GM23338 (cell line): Measurements from ENCODE around the gene GPRASP2. TPM values are rescaled to one million over a fixed set of nuclear protein-coding genes. Genes with fewer than 3 reads are reported as not detected.

ENCODE experiments used
- ATAC-seq: fragments of 200-7000 bp; cut with Tn5 transposase; 3 replicates; pipeline ENCODE4 v1.9.1; 2020
- DNase-seq: peaks from one replicate; pipeline ENCODE4 v3.0.0-alpha.2; 2015; ENCODE audit warnings: low spot score
- H2AFZ ChIP-seq: fragments of 200-600 bp; sonication (generic); 2 replicates; pipeline ENCODE4 v1.8.0; 2016; ENCODE audit warnings: antibody characterized with exemption, mild to moderate bottlenecking, moderate library complexity
- H3F3A ChIP-seq: fragments of 200-600 bp; sonication (generic); replicated peaks from 2 replicates; pipeline ENCODE4 v1.8.0; 2017; ENCODE audit warnings: antibody characterized with exemption, mixed run types, low read depth
- H3K27ac ChIP-seq: fragments of 200-600 bp; sonication (generic); 2 replicates; pipeline ENCODE4 v1.6.1; 2016; ENCODE audit warnings: low read depth
- H3K27me3 ChIP-seq: fragments of 200-600 bp; sonication (generic); 2 replicates; pipeline ENCODE4 v1.8.0; 2016; ENCODE audit warnings: mild to moderate bottlenecking, mixed run types, moderate library complexity; ENCODE audit not compliant: insufficient read depth
- H3K36me3 ChIP-seq: fragments of 200-600 bp; sonication (generic); 2 replicates; pipeline ENCODE4 v1.8.0; 2016; ENCODE audit warnings: mild to moderate bottlenecking; ENCODE audit not compliant: insufficient read depth
- H3K4me1 ChIP-seq: fragments of 200-600 bp; sonication (generic); 2 replicates; pipeline ENCODE4 v1.8.0; 2016; ENCODE audit warnings: mild to moderate bottlenecking, moderate library complexity; ENCODE audit not compliant: insufficient read depth
- H3K4me2 ChIP-seq: fragments of 200-600 bp; sonication (generic); 2 replicates; pipeline ENCODE4 v1.7.1; 2017; ENCODE audit warnings: mixed run types
- H3K4me3 ChIP-seq: fragments of 200-600 bp; sonication (generic); 2 replicates; pipeline ENCODE4 v1.6.1; 2016; ENCODE audit warnings: mixed run types
- H3K79me2 ChIP-seq: fragments of 200-600 bp; sonication (generic); replicated peaks from 2 replicates; pipeline ENCODE4 v1.8.0; 2017; ENCODE audit warnings: mild to moderate bottlenecking; ENCODE audit not compliant: insufficient read depth
- H3K9me2 ChIP-seq: fragments of 200-600 bp; sonication (generic); 2 replicates; pipeline ENCODE4 v1.8.0; 2017; ENCODE audit not compliant: insufficient read depth
- H4K20me1 ChIP-seq: fragments of 200-600 bp; sonication (generic); replicated peaks from 2 replicates; pipeline ENCODE4 v1.8.0; 2017; ENCODE audit warnings: mild to moderate bottlenecking; ENCODE audit not compliant: insufficient read depth
- H3K27ac Mint-ChIP-seq: 2 replicates; pipeline ENCODE4 v1.8.0; 2020; ENCODE audit warnings: inconsistent platforms, mild to moderate bottlenecking, moderate library complexity, mixed read lengths
- H3K27me3 Mint-ChIP-seq: 3 replicates; pipeline ENCODE4 v1.8.0; 2022; ENCODE audit warnings: low read depth, mild to moderate bottlenecking, moderate library complexity, mixed read lengths, inconsistent platforms; ENCODE audit not compliant: insufficient read depth, poor library complexity
- H3K36me3 Mint-ChIP-seq: 3 replicates; pipeline ENCODE4 v1.8.0; 2021; ENCODE audit warnings: low read depth, mild to moderate bottlenecking, inconsistent platforms, moderate library complexity, mixed read lengths
- H3K4me1 Mint-ChIP-seq: 3 replicates; pipeline ENCODE4 v1.8.0; 2020; ENCODE audit warnings: mild to moderate bottlenecking, inconsistent platforms, mixed read lengths
- H3K4me3 Mint-ChIP-seq: 3 replicates; pipeline ENCODE4 v1.8.0; 2021; ENCODE audit warnings: moderate library complexity, mild to moderate bottlenecking, inconsistent platforms, mixed read lengths
- H3K9me3 Mint-ChIP-seq: 3 replicates; pipeline ENCODE4 v1.8.0; 2020; ENCODE audit warnings: moderate library complexity, mild to moderate bottlenecking, inconsistent platforms, mixed read lengths
- CREB1 ChIP-seq: fragments of 250-450 bp; sonication (Bioruptor Pico); IDR thresholded peaks from 2 replicates; pipeline ENCODE4 v1.5.0; 2020; ENCODE audit warnings: low read depth, mild to moderate bottlenecking, moderate library complexity
- ETS1 ChIP-seq: IDR thresholded peaks from 2 replicates; pipeline ENCODE4 v1.6.1; 2016; ENCODE audit warnings: antibody characterized with exemption
- EZH2 ChIP-seq: fragments of 200-600 bp; sonication (generic); IDR thresholded peaks from one replicate; pipeline ENCODE4 v1.8.0; 2017; ENCODE audit warnings: antibody characterized with exemption, mild to moderate bottlenecking, low read depth; ENCODE audit not compliant: unreplicated experiment
- EZH2phosphoT487 ChIP-seq: fragments of 200-600 bp; sonication (generic); IDR thresholded peaks from one replicate; pipeline ENCODE4 v1.8.1; 2018; ENCODE audit warnings: antibody characterized with exemption; ENCODE audit not compliant: unreplicated experiment
- NANOG ChIP-seq: IDR thresholded peaks from 2 replicates; pipeline ENCODE4 v1.6.1; 2016; ENCODE audit warnings: antibody characterized with exemption, borderline replicate concordance
- POLR2AphosphoS5 ChIP-seq: IDR thresholded peaks from 2 replicates; pipeline ENCODE4 v1.6.1; 2016; ENCODE audit warnings: antibody characterized with exemption, low read depth
- STAT1 ChIP-seq: IDR thresholded peaks from one replicate; pipeline ENCODE4 v1.6.1; 2016; ENCODE audit warnings: antibody characterized with exemption; ENCODE audit not compliant: unreplicated experiment
- ZNF331 ChIP-seq: fragments of 250-450 bp; sonication (Bioruptor Pico); IDR thresholded peaks from 2 replicates; pipeline ENCODE4 v1.5.0; 2020; ENCODE audit warnings: low read depth, mild to moderate bottlenecking, moderate library complexity
- polyA plus RNA-seq: library from polyadenylated mRNA; unstranded; fragments of >200 nt; fragmentation: Nextera tagmentation; extraction: Ambion mirVana; gene quantifications from 2 replicates; pipeline ENCODE4 v1.2.1, GENCODE V29; 2016
- total RNA-seq: library from RNA; depleted of rRNA; stranded (reverse); fragments of >200 nt; shearing (Covaris generic); gene quantifications from 2 replicates; pipeline ENCODE4 v1.2.3, GENCODE V29; 2014
- TF ChIP-seq, protein P1 (sequence below), 2 experiments: fragments of 200-600 bp in 1 of 2; sonication (generic) in 1 of 2; conservative IDR thresholded peaks; 2 replicates each; pipeline versions ENCODE4 v1.5.1 to v1.6.1; 2016 to 2017; ENCODE audit warnings: antibody characterized with exemption in 2 of 2, low read depth in 2 of 2, mild to moderate bottlenecking in 2 of 2, moderate library complexity in 1 of 2

Gene GPRASP2
- total and polyA plus RNA-seq, 2 experiments from 2014 or later: 4.9 to 22.4 TPM

- Histone ChIP-seq H3K79me2 (no peaks in the 10 kb centered on the region), H3K27ac (no peak overlapping the region), H2AFZ (no peak overlapping the region), H3K4me1 (peaks cover 7% of the 10 kb centered on the region; the same call in 1 of the 2 replicates), H4K20me1 (no peaks in the 10 kb centered on the region), H3K27me3 (no peaks in the 10 kb centered on the region), H3K4me2 (peak overlapping the region; percentile 41; the same call in 1 of the 2 replicates), H3K4me3 (no peak overlapping the region), H3F3A (no peaks in the 10 kb centered on the region), H3K9me2 (no peaks in the 10 kb centered on the region), H3K36me3 (no peaks in the 10 kb centered on the region)
- H3K36me3 Mint-ChIP-seq: no peaks in the 10 kb centered on the region
- peaks cover 10% of the 10 kb centered on the region; the same call in 2 of the 3 replicates for H3K4me1 Mint-ChIP-seq
- DNase-seq (peak; percentile 10), ATAC-seq (no peak)
- H3K27me3 Mint-ChIP-seq: peaks cover 2% of the 10 kb centered on the region
- H3K27ac Mint-ChIP-seq: no peak overlapping the region
- no peaks in the 10 kb centered on the region for H3K9me3 Mint-ChIP-seq
- no peak overlapping the region for H3K4me3 Mint-ChIP-seq
- TF ChIP-seq ETS1: no peak
- no peak for TF ChIP-seq ZNF331 (CRISPR knock-in tag)
- no peak for TF ChIP-seq CREB1 (CRISPR knock-in tag)
- TF ChIP-seq EZH2phosphoT487: no peak
- TF ChIP-seq POLR2AphosphoS5: no peak
- no peak for TF ChIP-seq NANOG
- TF ChIP-seq, protein P1, sequence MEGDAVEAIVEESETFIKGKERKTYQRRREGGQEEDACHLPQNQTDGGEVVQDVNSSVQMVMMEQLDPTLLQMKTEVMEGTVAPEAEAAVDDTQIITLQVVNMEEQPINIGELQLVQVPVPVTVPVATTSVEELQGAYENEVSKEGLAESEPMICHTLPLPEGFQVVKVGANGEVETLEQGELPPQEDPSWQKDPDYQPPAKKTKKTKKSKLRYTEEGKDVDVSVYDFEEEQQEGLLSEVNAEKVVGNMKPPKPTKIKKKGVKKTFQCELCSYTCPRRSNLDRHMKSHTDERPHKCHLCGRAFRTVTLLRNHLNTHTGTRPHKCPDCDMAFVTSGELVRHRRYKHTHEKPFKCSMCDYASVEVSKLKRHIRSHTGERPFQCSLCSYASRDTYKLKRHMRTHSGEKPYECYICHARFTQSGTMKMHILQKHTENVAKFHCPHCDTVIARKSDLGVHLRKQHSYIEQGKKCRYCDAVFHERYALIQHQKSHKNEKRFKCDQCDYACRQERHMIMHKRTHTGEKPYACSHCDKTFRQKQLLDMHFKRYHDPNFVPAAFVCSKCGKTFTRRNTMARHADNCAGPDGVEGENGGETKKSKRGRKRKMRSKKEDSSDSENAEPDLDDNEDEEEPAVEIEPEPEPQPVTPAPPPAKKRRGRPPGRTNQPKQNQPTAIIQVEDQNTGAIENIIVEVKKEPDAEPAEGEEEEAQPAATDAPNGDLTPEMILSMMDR (conservative IDR thresholded peaks at IDR 0.05; ENCODE audit: low read depth in 2 of 2): no peak
- no peak for TF ChIP-seq EZH2
- TF ChIP-seq STAT1: no peak
These were observed 11.2 kb downstream of the GPRASP2 start for GRCh38 chrX:102723456-102723855.

DNA sequence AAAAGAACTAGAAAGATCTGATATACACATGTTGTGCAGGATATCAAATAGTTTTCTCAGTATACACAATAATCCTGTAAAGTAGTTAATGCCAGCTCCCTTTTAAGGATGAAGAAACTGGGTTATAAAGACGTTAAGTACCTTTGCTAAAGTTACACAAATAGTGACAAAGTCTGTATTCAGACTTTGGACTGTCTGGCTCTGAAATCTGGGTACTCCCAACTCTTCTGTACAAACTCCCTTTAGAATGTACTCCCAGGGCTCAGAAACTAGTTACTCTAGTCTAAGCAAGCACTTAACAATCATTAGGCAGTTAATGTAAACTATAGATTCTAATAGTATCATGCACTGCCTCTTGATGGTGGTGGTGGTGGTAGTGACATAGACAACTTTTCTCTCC is 15.5 kb downstream of the GPRASP2 start:
- TF ChIP-seq ZNF331 (CRISPR knock-in tag): no peak
- Histone ChIP-seq H3K36me3 (no peaks in the 10 kb centered on the region), H4K20me1 (no peaks in the 10 kb centered on the region), H3K27ac (no peak overlapping the region), H3K4me1 (peaks cover 7% of the 10 kb centered on the region; the same call in 1 of the 2 replicates), H3K9me2 (no peaks in the 10 kb centered on the region), H2AFZ (no peak overlapping the region), H3K27me3 (no peaks in the 10 kb centered on the region), H3F3A (no peaks in the 10 kb centered on the region), H3K4me3 (no peak overlapping the region), H3K79me2 (no peaks in the 10 kb centered on the region), H3K4me2 (no peak overlapping the region)
- Mint-ChIP-seq H3K27me3 (no peaks in the 10 kb centered on the region), H3K4me1 (peaks cover 8% of the 10 kb centered on the region; the same call in 2 of the 3 replicates), H3K27ac (no peak overlapping the region), H3K4me3 (no peak overlapping the region), H3K36me3 (no peaks in the 10 kb centered on the region; the same call in 1 of the 3 replicates), H3K9me3 (0 out of 3 replicates have a peak, but pooled peaks cover 3% of the 10 kb centered on the region)
- ATAC-seq (no peak), DNase-seq (no peak)
